H7 (cell line): ENCODE measurements around the gene SEMA6C. TPM values are rescaled to one million over a fixed set of nuclear protein-coding genes. Genes with fewer than 3 reads are reported as not detected.
"Not testable (repeated sequence)": the region's sequence is repeated elsewhere in the genome, so short reads cannot be mapped to it uniquely, and the experiment has no call there.

Experiments used
- DNase-seq: peaks from one replicate; pipeline ENCODE4 v3.0.0; 2012
- H3K27me3 ChIP-seq: 2 replicates; pipeline ENCODE4 v1.6.0; 2011; ENCODE audit warnings: mild to moderate bottlenecking, low read length; ENCODE audit not compliant: control insufficient read depth, insufficient read depth
- H3K36me3 ChIP-seq: replicated peaks from 2 replicates; pipeline ENCODE4 v1.5.1; 2011; ENCODE audit warnings: low read length; ENCODE audit not compliant: control insufficient read depth, insufficient read depth
- H3K4me3 ChIP-seq: 2 replicates; pipeline ENCODE4 v1.5.1; 2011; ENCODE audit warnings: low read depth, mild to moderate bottlenecking, control low read depth, low read length, moderate library complexity; ENCODE audit not compliant: insufficient read depth
- total RNA-seq: library from RNA; depleted of rRNA; stranded (reverse); fragments of >200 nt; shearing (Covaris generic); gene quantifications from 2 replicates; pipeline ENCODE4 v1.2.3, GENCODE V29; 2014; rRNA removed

The SEMA6C gene
- 6.1 and 8.0 TPM in 2 replicates for total RNA-seq

DNA sequence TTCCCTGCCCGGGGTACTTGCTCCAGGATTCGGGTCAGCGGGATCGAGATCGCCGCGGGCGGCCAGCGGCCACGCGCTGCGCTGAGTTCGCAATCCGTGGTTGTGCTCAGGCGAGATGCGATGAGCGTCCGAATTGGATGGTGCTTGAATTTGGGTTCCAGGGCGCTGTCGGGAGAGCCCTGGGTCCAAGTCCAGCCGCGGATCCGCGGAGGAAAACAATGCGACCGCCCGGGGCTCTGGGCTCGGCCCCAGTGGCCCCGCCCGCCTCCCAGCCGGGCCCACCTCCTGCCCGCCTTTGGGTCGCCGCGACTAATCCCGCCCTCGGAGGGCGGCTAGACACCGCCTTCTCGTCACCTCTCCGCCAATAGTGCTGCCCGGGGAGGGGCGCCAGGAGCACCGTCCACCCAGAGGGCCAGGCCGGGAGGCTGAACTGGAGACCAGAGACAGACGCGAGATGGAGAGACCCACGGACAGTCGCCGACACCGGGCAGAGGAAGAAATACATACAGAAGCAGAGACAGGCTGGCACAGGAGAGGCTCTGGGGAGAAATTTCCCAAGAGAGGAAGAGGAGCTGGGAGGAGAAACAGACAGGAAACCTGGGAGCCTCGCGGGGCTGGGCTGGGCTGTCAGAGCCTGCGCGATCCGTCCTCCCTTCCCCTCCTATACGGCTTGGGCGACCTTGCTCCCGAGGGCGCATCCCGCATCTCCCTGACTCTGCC, at the start of gene SEMA6C:
Gene SEMA6C, minus strand, starts transcription at position 220 of the 720 bp plus-strand sequence. CDS start 4,010 bp downstream, outside the sequence.
- H3K36me3 ChIP-seq, result no peaks in the 10 kb centered on the region; the same call in 1 of the 2 replicates
- peak; percentile 97 for DNase-seq
- H3K27me3 ChIP-seq, result peaks cover 34% of the 10 kb centered on the region
- peak within 1 kb of the TSS; percentile 80 for H3K4me3 ChIP-seq

DNA sequence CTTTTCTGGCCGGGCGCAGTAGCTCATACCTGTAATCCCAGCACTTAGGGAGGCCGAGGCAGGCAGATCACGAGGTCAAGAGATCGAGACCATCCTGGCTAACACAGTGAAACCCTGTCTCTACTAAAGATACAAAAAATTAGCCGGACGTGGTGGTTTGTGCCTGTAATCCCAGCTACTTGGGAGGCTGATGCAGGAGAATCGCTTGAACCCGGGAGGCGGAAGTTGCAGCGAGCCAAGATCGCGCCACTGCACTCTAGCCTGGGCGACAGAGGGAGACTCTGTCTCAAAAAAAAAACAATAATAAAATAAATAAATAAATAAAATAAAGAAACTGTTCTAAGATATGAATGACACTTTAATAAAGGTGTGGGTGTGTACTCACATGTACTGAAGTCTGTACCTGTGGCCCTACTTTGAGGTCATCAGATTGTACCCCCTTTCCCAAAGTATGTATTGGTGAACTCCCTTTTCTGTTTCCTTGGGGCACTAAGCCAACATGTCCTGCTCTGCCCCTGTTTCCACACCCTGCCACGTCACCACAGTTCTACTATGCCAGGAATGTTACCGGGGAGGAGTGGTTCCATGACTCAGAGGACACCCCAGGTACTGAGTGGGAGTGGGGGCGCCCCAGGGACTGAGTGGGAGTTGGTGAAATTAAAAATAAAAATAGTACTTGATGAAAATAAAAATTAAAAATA, 48.6 kb upstream of the SEMA6C start:
- not testable (repeated sequence) for H3K4me3 ChIP-seq, H3K27me3 ChIP-seq, DNase-seq, H3K36me3 ChIP-seq

- Histone ChIP-seq H3K4me3 (no peak overlapping the region), H3K36me3 (no peaks in the 10 kb centered on the region), H3K27me3 (no peaks in the 10 kb centered on the region)
- no peak for DNase-seq
These were observed 47.4 kb upstream of the SEMA6C start for GRCh38 chr1:151193856-151194255.

DNA sequence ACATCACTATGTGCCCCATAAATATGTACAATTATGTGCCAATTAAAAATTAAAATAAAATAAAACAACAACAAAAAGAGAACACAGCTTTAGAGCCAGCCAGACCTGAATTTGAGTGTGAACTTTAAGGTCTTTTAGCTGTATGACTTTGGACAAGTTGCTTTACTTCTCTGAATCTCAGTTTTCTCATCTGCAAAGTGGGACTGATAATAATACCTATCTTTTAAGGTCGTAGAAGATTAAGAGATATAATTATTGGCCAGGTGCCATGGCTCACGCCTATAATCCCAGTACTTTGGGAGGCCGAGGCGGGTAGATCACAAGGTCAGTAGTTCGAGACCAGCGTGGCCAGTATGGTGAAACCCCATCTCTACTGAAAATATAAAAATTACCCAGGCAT, 46.9 kb upstream of the SEMA6C start:
- no peak for DNase-seq
- no peaks in the 10 kb centered on the region for H3K36me3 ChIP-seq
- H3K27me3 ChIP-seq, result no peaks in the 10 kb centered on the region
- H3K4me3 ChIP-seq, result no peak overlapping the region

DNA sequence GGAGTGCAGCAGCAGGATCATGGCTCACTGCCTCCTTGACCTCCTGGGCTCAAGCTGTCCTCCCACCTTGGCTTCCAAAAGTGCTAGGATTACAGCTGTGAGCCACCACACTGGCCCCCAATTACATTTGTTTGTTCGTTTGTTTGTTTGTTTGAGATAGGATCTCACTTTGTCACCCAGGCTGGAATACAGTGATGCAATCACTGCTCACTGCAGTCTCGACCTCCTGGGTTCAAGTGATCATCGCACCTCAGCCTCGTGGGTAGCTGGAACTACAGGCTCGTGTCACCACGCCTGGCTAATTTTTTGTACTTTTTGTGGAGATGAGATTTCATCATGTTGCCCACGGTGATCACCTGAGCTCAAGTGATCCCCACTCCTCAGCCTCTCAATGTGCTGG, 45.6 kb upstream of the SEMA6C start:
- Histone ChIP-seq H3K4me3 (no peak overlapping the region), H3K27me3 (no peaks in the 10 kb centered on the region), H3K36me3 (no peaks in the 10 kb centered on the region)
- DNase-seq, result no peak

- Histone ChIP-seq H3K36me3 (peaks cover 8% of the 10 kb centered on the region), H3K4me3 (peak within 1 kb of the TSS; percentile 75), H3K27me3 (no peaks in the 10 kb centered on the region)
- DNase-seq, result peak; percentile 94
These were observed 43.4 kb upstream of the SEMA6C start, which contains the start of gene VPS72 for GRCh38 chr1:151189637-151190445. VPS72 (minus strand) TSS chr1:151190197; CDS start chr1:151190121, 76 bp downstream.

DNA sequence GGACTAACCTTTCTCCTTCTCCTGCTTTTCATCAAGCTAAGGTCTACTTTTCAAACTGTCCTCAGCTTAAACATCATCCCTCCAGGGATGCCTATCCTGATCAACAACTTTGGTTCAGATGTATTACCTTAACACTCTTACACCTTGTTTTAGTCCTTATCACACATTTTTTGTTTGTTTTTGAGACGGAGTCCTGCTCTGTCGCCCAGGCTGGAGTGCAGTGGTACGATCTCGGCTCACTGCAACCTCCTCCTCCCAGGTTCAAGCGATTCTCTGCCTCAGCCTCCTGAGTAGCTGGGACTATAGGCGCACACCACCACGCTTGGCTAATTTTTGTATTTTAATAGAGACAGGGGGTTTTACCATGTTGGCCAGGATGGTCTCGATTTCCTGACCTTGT, 42.2 kb upstream of the SEMA6C start:
- DNase-seq, H3K4me3 ChIP-seq, H3K27me3 ChIP-seq: not testable (repeated sequence)
- H3K36me3 ChIP-seq, result peaks cover 12% of the 10 kb centered on the region

- Histone ChIP-seq H3K36me3 (peaks cover 17% of the 10 kb centered on the region), H3K27me3 (no peaks in the 10 kb centered on the region), H3K4me3 (no peak overlapping the region)
- DNase-seq, result no peak
These were observed 40.8 kb upstream of the SEMA6C start for GRCh38 chr1:151187205-151187604.

DNA sequence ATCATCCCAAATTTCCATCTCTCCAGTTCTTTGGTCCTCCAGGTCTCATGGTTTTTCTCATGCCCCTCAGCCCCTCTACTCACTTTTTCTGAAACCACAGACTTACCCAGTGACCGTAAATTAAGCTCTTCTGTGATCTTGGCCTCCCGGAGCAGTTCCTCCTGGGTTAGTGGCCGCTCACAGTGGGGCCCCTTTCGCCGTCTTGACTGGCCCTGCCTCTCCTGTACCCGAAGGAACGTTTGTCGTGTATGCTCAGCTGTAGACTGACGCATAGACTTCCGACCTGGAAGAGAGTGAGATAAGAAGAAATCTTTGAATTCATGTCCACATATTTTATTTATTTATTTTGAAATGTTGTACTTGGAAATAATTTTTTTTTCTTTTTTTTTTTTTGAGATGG, 37.8 kb upstream of the SEMA6C start:
- Histone ChIP-seq H3K27me3 (no peaks in the 10 kb centered on the region), H3K4me3 (no peak overlapping the region), H3K36me3 (peaks cover 26% of the 10 kb centered on the region)
- no peak for DNase-seq

DNA sequence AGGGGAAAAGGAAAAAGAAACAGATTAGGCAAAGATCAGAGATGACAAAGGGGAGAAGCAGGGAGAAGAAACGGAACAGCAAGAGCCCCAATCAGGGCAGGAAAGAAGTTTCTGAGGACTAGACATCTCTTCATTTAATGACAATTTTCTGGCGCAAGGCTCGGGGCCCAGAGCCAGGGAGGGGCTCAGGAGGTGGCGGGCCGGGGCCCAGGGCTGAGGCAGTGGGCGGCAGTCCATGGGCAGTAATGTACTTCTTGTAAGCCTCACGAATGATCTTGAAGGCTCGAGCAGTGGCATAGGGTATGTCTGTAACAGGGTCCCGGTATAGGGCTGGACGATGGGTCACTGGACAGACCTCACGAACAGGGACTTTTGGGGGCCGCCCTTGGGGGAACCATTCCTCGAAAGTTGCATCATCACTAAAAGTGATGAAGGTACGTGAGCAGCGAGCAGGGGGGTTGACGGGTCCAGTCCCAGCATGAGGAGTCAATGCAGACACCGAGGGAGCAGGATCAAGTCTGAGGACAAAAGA, 30.1 kb upstream of the SEMA6C start:
- DNase-seq, result no peak
- no peaks in the 10 kb centered on the region for H3K27me3 ChIP-seq
- H3K36me3 ChIP-seq, result peaks cover 17% of the 10 kb centered on the region
- H3K4me3 ChIP-seq, result no peak overlapping the region

DNA sequence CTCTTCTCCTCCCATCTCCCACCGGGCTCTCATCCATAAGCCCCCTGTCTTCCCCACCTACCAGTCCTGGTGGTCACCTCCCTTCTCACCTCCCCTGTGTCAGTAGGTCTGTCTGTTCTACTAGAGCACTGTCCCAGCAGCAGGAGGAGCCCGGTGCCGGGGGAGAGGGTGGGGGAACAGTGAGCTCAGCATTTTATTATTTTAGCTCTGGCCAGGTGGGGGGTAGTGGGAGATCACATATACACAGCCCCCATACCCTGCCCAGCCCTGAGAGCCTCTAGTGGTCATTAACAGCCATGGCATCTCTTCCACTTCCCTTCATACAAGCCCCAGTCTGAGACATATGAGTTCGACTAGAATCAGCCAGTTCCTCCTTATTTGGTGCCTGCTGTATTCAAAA, 29.4 kb upstream of the SEMA6C start, which contains the start of gene TMOD4:
Gene TMOD4, minus strand, starts transcription at position 119 of the 400 bp plus-strand sequence. CDS start 1,106 bp downstream, outside the sequence.
- H3K4me3 ChIP-seq, result no peak within 1 kb of the TSS
- peaks cover 14% of the 10 kb centered on the region for H3K36me3 ChIP-seq
- no peaks in the 10 kb centered on the region for H3K27me3 ChIP-seq
- peak; percentile 79 for DNase-seq

- no peak for DNase-seq
- H3K36me3 ChIP-seq, result peaks cover 11% of the 10 kb centered on the region
- no peak overlapping the region for H3K4me3 ChIP-seq
These were observed 28.8 kb upstream of the SEMA6C start for GRCh38 chr1:151175041-151175741.

DNA sequence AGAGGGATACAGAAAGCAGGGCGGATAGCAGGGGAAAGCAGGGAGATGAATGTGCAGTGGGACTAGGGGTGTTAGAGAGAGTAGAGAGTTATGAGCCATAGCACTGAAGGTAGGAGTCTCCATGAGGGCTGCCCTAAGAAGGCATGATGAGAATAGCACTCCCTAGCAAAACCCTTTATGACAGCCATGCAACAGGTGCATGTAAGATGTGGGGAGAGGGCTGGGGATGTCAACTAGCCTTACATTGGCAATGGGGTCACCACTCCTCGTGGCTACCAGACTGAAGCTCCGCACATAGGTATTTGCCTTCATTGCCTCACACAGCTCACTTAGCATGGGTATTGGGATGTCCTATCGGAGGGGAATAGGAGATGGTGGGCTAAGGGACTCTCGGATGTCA, 24.8 kb upstream of the SEMA6C start:
- peaks cover 4% of the 10 kb centered on the region for H3K36me3 ChIP-seq

More at GRCh38 chr1:151175041-151175741, 28.8 kb upstream of the SEMA6C start:
- H3K27me3 ChIP-seq, result no peaks in the 10 kb centered on the region

DNA sequence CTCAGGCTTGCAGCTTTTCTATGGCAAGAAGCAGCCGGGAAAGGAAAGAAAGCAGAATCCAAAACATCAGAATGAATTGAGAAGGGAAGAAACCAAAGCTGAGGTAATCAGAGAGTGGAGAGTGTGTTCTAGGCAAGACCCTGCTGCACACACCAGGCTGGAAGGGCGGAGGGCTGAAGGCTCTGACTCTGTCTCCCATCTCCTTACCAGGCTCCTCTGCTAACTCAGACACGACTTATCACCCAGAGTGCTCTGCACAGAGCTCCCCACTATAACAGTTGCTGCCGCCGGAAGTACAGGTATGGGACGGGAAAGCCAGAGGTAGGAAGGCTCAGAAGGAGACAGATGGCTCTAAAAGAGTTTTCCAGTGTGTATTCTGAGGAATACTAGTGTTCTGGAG, 20.7 kb upstream of the SEMA6C start:
- no peaks in the 10 kb centered on the region for H3K27me3 ChIP-seq
- no peak overlapping the region for H3K4me3 ChIP-seq
- no peak for DNase-seq
- peaks cover 4% of the 10 kb centered on the region for H3K36me3 ChIP-seq

More for the DNA sequence above, 24.8 kb upstream of the SEMA6C start:
- H3K4me3 ChIP-seq, result no peak overlapping the region
- DNase-seq, result no peak
- H3K27me3 ChIP-seq, result no peaks in the 10 kb centered on the region
